ENCODE data around the gene CARTPT.

Gene CARTPT

DNA sequence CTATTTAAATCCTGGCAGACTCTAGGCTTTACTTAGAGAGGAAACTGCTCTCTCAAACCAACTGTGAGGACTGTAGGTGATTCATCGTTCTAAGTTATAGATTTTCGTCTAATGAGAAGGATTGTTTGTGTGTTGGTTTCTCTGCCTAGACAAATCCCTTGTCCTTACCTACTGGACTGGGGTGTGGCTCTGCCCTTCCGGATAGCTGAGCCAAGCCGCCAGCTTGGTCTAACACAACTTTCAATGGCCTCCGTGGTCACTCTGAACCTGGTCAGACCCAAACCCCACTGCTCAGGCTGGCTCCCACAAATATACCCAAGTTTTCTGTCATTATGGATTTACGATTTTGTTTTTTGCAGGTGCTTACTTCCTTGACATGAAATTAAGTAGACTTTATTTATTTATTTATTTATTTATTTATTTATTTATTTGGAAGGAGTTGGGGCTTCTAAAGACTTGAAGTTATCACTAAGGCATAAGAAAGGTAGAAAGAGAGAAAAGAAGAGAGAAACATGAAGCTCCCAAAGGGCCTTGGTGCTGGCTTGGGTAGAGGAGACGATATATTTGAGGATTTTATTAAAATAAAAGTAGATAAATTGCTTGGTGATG, 19.0 kb downstream of the CARTPT start:
- no peak for DNase-seq (ENCODE audit: low read depth)

DNA sequence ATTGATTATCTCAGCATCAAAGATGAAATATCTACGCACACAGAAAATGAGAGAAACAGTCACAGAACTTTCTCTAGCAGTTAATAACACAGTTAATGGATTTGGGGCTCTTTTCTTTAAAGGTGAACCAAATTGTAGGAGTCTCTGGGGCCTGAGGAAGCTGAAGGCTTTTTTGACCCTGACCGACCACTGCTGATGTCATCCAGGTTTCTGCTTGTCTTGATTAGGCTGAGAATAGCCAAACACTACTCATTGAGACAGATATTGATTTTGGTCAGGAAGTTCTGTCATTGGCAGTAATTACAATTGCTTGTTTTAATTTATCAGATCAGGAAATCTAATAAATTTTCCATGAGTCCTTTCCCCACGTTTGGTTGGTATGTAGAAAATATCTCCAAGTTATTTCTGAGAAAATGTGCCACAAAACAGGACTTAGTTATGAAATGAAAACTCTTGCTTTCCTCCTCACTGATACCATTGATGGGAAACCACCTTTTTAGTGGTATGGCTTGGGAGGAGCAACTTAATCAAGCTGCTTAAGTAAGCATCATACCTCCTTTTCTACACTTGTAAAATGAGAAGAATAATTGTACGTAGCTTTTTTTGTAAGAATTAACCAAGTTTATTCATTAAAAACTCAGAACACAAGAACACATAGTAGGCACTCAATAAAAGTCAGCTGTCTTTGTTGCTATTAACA, 19.7 kb downstream of the CARTPT start:
- DNase-seq (ENCODE audit: low read depth) = no peak

DNA sequence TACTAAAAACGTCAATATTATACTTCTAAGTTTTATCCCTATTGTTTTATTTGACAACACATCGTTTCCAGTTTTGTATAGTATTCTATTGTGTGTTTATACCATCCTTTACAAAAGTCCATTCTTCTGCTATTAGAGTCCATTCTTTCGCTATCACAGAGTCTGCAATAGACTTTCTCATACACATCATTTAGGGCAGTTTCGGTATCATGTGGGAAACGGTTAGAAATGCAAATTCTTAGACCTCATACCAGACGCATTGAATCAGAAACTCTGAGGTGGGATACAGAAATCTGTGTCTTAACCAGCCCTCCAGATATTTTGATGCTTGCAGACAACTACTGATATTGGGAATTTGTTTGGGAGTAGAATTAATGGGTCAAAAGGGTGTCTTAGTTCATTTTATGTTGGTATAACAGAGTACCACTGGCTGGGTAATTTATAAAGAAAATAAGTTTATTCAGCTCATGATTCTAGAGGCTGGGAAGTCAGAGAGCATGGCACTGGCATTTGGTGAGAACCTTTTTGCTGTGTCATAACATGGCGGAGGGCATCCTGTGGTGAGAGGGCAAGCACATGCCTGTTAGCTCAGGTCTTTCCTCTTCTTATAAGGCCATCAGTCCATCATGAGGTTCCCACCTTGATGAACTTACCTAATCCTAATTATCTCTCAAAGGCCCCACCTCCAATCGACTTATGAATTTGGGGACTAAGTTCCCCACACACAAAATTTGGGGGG, 21.1 kb downstream of the CARTPT start:
- DNase-seq (ENCODE audit: low read depth) = no peak

DNA sequence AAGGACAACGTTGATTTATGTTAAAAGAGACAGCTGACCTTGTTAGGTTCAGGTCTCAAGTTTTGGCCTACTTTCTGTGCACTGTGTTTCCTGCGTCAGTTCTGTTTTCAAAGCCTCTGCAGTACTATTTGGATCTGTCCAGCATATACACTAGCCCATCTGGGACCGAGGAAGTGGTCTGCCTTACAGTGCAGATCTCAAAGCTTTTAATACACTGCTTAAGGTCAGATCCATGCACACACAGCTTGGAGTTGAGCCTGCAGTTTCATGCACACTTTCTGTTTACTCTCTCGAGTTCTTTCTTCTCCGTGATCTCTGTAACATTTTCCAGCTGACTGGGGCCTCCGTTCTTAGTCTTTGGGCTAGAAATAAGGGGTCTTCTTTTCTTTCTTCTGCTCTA, 24.1 kb downstream of the CARTPT start:
- DNase-seq (ENCODE audit: low read depth) = no peak

DNA sequence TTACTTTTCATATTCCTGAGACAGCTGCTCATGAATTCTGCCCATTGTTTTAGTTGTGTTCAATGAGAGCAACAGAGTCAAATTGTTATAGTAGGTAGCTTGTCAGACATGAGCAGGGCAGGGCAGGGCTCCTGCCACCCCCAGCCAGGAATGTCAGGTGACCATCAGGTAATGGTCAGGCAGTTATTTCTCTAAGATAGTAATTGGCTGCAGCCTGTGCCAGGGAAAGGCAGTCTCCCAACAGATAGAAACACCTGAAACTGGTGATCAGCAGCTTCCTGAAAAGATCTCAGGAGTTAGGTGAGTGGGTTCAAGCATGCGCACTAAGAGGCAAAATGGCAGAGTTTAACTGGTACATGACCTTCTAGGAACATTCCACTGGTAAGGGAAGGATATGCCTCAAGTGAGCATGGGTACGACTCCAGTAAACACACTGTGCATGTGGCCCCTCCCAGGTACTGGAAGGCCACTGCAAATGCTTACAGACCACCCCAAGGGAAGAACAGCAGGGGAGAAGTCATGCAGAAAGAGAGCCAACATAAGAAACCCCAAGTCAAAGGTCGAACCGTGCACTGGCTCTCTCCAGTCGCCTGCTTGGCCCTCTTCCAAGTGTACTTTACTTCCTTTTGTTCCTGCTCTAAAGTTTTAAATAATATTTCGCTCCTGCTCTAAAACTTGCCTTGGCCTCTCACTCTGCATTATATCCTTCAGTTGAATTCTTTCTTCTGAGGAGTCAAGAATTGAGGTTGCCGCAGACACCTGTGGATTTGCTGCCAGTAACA, 25.1 kb downstream of the CARTPT start:
- no peak for DNase-seq (ENCODE audit: low read depth)

DNA sequence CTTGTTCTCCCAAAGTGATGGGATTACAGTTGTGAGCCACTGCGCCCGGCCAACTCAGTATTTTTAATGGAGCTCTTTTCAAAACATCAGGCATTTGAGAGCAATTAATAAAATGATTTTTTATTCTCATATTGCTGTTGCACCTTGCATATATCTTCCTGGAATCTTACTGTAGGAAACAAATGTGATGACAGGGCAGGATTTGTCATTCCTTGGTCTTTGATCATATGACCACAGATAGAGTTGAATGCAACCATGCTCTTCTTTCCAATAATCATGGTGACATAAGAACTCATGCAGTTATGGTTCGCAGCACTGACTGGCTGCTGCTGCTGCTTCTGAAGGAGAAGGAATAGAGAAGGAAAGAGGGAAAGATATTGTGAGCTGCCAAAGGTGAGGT, 28.1 kb downstream of the CARTPT start:
- no peak for DNase-seq (ENCODE audit: low read depth)

DNA sequence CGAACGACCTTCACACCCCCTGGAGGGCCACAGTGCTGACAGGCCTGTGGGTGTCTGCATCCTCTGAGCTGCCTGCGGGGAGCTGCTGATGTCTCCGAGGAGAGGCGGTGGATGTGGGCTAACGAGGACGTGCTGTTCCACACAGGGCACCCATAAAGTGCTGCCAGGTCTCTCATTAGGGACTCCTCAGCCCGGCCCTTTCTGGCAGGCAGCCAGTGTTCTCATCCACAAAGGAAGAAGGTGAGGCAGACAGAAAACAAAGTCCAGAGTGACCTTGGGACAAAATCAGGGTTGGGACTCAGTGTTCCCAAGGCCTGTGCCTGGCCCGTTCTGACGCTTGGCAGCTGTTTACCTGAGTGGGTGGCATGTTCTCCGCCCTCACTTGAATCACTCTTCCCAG, 29.3 kb downstream of the CARTPT start:
- DNase-seq (ENCODE audit: low read depth) = no peak

DNA sequence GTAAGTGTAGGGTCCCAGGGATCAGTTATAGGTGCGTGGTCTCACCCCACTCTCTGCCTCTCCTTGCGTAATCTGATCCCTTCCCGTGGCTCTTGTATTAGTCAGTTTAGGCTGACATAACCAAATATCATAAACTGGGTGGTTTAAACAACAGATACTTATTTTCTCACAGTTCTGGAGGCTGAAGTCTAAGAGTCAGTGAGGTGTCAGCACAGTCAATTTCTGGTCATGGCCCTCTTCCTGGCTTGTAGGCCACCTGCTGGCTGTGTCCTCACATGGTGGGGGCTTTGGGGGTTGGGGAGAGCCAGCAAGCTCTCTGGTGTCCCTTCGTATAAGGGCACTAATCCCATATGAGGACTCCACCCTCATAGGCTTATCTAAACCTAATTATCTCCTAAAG, 32.3 kb downstream of the CARTPT start:
- DNase-seq (ENCODE audit: low read depth) = no peak

DNA sequence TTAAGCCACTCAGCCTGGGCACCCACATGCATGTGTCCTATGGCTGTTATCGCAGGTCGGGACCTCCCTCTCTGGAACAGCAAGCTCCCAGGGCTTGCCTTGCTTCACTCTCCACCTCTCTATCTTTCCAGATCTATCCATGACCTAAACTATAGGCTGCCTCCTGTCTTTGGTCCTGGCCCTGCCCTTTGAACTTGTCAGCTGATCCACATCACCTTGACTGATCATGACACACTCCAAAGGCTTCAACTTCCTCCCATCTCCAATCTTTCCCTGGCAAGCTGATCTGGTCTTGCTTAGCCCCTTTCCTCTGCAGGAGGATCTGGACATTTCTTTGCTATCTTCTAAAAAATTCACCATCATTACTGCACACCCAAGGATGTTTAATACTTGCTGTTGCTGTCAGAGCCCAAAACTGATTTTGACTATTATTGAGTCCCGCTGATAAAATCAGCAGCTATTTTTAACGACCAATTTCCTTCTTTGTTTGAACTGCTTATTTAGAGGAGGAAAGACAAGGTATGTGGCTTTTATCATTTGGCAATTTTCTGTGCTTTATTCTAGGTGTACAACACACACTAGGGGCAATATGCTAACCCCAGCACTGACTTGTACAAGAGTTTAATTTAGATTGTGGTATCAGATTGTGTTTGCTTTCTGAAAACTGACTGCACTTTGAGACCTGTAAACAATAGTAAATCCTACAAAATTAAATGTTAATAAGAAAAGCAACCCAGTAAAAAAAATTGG, 33.5 kb downstream of the CARTPT start:
- no peak for DNase-seq (ENCODE audit: low read depth)

DNA sequence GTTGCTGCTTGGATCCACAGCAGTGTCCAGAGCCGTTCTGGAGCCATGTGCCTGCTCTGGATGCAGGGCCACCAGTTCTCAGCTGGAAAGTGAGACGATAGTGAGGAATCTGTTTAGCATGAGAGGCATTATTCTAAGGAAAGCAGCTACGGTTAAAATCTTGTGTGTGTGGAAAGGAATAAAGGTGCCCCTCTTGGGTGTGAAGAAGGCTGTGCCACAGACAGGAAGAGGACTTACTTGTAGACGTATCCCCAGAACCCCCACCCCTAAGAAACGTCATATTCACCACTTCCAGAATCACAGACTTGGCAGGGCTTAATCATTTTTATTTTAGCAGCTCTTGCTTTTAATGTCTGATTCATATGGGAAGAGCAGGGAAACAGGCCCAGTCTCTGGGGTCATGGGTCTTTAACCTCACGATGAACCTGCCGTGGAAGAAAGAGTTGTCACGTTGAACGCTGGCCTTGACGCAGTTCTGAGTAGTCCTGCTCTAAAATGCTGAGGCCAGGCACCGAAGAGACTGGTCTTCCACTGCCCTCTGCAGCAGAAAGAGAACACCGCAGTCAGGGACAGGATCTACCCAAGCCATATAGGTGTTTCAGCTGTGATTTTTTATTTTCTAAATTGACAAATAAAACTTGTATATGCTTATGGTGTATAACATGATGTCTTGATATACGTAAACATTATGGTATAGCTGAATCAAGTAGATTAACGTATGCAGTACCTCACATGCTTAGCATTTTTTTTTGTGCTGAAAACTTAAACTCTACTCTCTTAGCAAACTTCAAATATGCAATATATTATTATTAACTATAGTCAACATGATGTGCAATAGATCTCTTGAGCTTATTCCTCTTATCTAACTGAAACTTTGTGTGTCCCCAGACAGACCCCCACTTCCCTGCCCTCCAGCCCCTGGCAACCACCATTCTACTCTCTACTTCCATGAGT, 38.8 kb downstream of the CARTPT start:
- no peak for DNase-seq (ENCODE audit: low read depth)

DNA sequence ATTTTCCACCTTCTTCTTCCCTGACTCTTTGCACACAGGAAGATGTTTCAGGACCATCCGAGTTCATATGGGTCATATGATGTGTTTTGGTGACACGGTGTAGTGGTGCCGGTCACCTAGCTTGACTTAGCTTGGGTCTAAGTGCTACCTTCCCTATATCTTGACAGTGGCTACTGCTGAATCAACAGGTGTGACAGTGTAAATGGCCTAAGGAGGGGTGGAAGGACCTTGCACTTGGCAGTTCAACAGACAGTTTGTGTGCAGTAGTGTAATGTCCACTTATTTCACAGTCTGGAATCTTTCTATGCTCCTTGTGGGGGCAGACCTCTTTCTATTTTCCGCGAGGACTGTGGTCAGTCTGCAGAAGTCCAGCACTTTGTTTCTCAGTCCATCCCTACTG, 43.8 kb downstream of the CARTPT start:
- DNase-seq (ENCODE audit: low read depth) = no peak

DNA sequence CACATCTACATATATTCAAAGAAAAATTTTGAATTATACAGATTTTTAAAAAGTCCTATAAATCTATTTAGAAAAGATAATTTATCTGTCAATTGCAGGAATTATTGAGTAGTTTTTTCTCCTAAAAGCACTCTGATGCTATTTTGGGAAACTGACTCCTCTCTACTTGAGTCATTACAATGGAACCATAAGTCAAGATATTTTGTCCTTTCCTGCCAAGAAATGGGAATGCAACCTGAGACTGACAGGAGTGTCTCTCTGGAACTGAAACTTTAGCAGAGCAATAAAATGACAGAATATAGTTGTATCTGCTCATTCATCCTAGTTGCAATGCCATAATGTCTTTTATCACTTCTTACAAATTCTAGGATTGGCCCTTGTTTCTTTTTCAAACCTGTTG, 48.6 kb downstream of the CARTPT start:
- DNase-seq (ENCODE audit: low read depth) = no peak

DNA sequence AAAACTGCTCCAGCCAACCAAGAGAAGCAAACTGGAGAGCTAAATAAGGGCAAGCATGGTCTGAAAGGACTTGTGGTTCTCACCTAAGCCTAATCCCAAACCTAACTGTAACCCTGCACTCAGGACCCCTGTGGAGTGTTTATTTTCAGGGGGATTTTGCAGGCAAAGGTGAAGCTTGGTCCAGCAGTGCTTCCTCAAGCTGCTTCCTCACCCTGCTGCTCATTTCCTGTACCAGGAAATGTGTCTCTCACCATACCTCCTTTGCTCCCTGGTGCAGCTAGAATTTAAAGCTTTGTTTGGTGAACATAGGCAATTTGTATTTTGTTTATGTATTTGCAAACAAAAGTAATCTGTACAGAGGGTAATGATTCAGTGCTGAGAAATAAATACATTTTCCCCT, 50.2 kb downstream of the CARTPT start:
- DNase-seq (ENCODE audit: low read depth) = no peak

DNA sequence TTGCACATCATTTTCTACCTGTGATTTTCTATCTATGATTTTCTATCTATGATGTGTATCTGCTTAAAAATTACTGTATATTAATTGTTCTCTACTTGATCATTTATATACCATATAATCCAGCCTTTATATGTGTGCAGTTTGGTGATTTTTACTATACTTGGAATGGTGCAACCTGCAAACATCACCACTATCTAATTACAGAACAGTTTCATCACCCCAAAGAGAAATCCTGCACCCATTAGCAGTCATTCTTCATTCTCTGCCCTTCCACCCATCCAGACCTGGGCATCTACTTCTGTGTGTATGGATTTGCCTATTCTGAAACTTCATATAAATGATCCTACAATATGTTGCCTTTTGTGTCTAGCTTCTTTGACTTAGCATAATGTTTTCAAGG, 51.3 kb downstream of the CARTPT start:
- no peak for DNase-seq (ENCODE audit: low read depth)
